Activated gamma-delta T cell treated with anti-CD3 and anti-CD28 coated beads, Interleukin-2, amount 50 U/mL, for 16 hours (primary cell): ENCODE measurements around the gene SYTL1.

Experiments
- DNase-seq: peaks from one replicate; pipeline ENCODE4 v3.0.0-alpha.2; 2020; ENCODE audit warnings: low read depth

The SYTL1 gene

DNA sequence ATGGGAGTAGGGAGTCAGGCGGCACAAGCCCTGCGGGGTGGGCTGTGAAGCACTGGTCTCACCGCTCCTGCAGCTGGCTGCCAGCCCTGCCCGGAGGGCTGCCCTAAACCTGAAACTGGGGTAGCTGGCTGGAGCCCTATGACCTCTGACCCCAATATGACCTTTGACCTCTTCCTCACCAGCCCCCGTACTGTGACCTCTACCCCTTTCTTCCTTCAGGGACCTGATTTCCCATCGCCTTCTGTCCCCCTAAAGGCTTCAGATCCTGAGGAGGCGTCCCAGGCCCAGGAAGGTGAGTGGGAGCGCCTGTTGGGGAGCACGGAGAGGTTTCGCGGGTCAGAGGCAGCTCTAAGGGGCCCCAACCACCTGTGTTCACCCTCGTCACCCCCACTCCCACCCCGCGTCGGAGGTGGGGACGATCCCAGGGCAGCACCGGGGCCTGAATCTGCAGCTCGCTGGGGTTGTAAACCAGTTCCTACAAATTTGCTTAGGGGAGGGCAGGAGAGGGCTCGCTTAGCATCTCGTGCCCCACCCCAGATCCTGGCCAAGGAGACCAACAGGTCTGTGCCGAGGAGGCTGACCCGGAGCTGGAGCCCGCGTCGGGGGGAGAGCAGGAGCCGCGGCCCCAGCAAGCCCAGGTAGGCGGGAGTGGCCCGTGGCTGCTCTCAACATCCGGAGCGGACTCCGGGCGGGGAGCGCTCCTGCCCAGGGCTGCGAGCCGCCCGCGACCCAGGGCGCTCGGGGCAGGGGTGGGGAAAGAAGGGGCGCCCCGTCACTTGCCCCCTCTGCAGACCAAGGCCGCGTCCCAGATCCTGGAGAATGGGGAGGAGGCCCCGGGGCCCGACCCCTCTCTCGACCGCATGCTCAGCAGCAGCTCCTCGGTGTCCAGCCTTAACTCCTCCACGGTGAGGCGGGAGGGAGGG lies 7.3 kb downstream of the SYTL1 start:
- no peak for DNase-seq

DNA sequence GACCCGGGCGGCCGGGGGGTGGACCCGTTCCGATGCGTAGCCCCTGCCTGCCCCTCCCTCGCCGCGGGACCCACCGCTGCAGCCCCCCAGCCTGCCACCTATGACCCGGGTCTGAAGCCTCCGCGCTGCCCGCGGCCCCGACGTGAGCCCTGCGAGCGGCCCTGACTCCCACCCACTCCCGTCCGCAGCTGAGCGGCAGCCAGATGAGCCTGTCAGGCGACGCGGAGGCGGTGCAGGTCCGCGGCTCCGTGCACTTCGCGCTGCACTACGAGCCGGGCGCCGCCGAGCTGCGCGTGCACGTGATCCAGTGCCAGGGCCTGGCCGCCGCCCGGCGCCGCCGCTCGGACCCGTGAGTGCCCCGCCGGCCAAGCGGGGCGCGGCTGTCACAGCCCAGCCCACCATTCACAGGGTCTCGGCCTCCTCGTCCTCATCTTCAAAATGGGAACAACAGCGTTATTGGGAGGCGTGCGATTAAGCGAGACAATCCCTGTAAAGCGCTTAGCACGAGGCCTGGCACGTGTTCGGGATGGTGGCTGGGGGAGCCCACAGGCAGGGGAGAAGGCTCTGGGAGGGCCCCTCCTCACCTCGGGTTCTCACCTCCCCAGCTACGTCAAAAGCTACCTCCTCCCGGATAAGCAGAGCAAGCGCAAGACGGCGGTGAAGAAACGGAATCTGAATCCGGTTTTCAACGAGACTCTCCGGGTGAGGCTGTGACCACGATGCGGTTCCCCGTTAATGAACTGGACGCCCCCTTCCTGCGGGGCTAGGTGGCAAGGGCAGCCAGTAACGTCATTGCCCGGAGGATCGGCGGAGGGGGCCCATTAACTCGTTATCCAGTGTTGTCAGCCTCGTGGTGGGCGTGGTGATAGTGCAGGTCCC lies 8.2 kb downstream of the SYTL1 start:
- no peak for DNase-seq

DNA sequence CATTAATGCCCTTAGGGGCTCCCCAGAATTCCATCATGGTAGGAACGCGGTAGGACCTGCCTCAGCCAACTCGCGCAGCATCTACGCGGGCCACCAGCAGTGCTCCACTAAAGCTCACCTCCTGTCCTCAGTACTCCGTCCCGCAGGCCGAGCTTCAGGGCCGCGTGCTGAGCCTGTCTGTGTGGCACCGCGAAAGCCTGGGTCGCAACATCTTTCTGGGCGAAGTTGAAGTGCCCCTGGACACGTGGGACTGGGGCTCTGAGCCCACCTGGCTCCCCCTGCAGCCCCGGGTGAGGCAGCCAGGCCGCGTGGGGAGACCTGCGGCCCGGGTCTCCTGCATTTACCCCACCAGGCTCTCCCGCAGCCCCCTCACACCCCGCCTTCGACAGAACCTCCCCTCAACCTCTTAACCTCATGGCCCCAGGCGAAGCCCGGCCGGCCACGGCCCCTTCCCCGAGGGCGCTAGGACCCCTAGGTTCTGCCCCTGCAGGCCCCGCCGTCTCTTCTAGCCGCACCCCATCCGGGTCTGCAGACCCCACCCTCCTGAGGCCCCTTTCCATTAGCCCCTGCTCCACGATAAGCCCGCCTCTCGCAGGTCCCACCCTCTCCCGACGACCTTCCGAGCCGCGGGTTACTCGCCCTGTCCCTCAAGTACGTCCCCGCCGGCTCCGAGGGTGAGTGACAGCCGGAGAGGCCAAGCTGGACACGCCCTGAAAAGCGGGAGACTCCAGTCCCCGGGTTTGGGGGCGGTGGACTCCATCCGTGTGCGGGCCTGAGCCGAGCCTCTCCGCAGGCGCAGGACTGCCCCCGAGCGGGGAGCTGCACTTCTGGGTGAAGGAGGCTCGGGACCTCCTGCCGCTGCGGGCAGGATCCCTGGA lies 9.1 kb downstream of the SYTL1 start:
- DNase-seq: no peak

DNA sequence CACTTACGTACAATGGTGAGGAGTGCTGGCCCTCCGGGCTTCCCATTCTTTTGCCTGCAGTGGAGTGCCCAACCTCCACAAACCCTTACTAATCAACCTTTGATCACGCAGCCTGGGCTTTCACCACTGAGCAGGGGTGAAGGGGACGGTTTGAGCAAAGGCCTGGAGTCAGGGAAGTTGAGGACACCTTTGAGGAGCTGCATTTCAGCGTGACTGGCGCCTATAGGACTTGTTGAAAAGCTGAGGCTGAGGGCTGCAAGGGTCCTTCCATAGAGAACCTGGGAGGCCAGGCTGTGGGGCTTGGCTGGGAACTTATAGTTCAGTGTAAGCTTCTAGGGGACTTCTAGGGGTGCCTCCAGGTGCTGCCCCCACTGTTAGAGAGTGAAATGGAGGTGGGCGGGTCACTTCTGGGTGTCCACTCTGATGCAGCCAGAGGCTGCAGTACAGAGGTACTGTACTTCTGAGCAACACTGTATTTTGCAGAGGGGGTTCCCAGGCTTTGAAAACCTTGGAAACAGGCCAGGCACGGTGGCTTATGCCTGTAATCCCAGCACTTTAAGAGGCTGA lies 9.8 kb downstream of the SYTL1 start:
- no peak for DNase-seq

DNA sequence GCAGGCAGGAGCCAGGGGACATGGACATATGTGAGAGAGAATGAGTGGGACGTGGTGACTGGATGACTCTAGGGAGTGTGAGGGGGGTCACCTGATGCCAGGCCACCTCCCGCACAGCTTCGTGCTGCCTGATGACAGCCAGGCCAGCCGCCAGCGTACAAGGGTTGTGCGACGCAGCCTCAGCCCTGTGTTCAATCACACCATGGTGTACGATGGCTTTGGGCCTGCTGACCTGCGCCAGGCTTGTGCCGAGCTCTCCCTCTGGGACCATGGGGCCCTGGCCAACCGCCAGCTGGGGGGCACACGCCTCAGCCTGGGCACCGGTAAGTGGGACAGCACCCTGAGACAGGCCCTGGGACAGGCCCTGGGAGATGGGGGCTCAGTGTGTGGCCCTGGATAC lies 11.3 kb downstream of the SYTL1 start:
- no peak for DNase-seq

DNA sequence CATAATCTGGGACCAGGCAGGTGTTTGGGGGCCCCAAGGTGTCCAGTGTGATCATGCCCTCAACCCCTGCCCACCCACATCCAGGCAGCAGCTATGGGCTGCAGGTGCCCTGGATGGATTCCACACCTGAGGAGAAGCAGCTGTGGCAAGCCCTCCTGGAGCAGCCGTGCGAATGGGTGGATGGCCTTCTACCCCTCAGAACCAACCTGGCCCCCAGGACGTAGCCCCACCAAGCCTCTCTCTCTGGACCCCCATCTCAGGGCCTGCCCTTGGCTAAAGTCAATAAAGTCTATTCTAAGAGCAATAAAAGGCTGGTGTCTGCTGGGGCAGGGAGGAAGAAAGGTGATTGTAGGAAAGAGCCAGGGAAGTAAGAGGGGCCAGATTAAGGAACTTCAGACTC lies 11.8 kb downstream of the SYTL1 start:
- DNase-seq: no peak

DNA sequence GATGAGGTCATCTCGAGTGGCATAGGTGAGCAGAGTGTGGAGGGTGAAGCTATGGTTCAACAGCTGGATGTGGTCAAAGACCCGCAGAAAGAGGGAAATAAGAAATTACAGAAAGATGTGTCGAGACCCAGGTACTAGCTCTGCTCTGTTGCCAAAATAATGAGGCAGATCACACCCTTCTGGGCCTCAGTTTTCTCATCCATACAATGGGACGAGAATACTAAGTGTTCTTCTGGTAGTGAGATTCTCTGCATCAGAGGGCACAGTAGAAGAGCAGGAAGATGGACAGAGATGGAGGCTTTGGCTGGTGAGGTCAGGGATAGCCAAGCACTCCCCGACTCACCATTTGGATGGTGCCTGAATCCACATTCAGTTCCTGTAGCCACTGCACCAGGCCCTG lies 13.9 kb downstream of the SYTL1 start:
- no peak for DNase-seq

DNA sequence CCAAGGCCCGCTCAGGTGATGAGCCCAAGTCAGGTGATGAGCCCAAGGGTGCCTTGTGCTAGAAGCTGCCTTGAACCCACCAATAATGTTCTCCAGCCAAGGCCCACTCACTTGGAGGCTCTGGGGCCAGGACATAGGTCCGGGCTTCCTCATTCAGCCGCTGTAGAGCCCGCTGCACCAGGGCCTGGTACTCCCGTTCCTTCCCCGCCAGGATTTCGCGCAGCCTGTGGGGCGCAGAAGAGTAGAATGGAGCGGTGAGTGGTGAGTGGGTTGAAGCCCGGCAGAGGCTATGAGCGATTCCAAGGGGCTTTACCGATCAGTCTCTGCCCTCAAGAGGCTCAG lies 14.4 kb downstream of the SYTL1 start:
- DNase-seq: no peak

DNA sequence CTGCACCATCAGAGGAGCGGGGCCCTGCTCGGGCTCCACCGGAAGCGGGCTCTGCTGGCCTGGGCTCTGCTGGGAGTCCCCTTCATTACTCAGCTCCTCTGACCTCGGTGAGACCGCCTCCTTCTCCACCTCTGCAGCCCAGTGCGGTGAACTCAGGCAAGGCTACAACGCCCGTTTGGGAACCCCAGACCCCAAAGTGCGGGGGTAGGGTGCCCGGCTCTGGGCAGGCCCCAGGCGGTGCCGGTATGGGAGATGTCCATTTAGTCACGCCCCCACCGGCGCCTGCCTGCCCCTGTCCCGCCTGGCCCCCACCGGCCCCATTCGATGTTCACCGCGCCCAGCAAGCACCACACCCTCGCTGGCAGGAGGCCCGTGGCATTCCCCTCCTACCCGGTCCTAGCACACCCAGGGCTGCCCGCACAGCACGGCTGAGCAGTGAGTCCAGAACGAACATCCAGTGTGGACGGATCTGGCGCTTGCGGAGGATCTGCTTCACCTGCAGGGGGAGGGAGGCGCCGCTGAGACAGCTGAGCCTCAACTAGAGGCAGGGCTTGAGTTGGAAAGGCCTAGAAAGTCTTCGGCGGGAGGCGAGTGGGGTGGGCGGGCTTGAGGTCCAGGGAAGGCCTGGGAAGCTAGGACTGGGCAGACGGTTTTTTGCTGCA lies 14.9 kb downstream of the SYTL1 start:
- no peak for DNase-seq

DNA sequence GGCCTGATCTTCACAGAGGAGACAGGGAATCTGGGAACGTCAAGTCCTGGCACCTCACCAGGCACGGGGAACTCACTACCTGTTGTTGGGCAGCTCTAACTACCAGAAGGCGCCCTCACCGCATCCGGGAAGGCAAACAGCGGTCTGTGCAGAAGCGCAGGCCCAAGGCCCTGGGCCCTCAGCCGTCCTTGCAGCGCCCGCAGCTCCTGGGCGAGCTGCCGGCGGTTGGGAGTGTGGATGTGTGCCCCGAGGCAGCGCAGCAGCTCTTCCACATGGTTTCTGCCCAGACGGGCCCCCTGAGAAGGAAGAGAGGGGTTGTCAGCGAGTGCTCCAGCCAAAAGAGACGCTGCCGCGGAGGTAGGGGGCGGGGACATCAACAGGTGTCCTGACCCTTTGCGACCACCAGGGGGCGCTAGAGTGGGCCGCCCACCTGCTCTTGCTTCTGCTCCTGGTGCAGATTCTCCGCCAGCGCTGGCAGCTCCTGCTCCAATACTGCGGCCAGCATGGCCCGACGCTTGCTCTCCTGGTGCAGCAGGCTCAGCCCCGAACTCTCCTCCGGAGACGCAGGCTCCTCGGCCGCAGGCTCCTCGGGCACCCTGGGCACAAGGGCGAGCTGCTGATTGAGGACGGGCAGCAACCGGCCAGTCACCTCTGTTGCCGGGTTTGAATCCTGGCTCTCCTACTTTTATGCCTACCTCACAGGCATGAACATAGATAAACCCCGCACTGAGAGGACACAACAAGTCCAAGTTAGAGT lies 15.6 kb downstream of the SYTL1 start:
- DNase-seq: peak; percentile 75

DNA sequence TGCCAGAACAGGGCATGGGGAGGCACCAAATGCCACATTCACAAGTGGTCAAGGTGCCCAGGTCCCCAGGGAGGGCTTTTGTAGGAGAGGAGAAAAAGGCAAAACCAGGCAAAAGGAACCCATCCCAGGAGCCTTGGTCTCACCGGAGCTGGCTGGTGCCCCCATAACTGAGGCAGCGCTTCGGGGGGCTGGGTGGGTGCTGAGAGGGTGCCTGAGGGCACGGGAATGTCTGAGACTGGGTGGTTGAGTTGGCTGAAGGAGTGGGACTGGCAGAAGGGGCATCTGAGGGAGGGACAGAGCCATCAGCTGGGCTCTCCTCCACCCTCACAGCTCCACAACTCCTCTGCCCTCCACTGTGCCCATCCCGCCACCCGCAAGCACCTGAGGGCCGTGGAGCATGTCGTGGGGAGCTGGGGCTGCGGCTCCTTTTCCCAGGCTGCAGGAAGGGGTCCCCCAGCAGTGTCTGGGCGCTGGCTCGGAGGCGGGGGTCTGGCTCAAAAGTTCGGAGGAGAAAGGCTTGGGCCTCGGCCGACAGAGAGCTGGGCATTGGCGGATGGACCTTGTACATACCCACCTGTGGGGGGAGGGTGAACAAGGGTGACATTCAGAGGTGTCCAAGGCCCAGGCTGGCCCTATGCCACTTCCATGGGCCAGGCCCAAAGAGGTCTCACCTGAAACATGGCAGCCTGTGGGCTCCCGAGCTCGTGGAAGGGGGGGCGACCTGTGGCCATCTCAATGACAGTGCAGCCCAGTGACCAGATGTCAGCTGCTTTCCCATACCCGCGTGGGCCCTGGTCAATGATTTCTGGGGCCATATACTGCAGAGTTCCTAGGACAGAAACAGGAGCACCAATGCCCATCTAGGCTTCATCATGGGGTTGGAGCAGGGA lies 16.5 kb downstream of the SYTL1 start:
- DNase-seq: no peak

DNA sequence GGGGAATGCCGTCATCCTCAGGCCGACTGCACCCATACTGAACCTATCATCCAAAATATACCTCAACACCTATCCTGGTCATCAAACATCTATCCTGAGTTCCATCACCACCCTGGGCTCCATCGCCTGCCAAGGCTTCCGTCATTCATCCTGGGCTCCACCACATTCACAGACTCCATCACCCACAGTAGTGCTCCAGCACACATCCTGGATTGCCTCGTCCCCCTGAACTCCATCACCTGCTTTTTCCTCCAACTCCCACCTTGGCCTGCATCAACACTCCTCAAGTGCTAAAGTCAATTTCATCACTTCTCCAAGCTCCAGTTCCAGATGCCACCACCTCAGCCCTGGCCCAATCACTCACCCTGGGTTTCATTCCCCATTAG lies 17.1 kb downstream of the SYTL1 start:
- no peak for DNase-seq

DNA sequence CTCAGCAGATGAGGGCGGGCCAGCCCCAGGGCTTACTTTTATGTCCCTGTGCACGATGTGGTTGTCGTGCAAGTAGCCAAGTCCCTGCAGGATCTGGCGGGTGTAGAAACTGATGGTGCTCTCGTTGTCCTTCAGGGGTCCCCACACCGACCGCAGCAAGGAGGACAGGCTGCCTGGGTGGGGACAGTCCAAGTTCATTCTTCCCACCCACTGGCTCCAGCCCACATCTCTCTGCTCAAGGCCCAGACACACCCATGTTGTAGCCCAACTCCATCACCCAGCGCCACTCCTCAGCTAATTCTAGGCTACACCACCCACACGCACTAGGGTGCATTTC lies 18.0 kb downstream of the SYTL1 start:
- no peak for DNase-seq

DNA sequence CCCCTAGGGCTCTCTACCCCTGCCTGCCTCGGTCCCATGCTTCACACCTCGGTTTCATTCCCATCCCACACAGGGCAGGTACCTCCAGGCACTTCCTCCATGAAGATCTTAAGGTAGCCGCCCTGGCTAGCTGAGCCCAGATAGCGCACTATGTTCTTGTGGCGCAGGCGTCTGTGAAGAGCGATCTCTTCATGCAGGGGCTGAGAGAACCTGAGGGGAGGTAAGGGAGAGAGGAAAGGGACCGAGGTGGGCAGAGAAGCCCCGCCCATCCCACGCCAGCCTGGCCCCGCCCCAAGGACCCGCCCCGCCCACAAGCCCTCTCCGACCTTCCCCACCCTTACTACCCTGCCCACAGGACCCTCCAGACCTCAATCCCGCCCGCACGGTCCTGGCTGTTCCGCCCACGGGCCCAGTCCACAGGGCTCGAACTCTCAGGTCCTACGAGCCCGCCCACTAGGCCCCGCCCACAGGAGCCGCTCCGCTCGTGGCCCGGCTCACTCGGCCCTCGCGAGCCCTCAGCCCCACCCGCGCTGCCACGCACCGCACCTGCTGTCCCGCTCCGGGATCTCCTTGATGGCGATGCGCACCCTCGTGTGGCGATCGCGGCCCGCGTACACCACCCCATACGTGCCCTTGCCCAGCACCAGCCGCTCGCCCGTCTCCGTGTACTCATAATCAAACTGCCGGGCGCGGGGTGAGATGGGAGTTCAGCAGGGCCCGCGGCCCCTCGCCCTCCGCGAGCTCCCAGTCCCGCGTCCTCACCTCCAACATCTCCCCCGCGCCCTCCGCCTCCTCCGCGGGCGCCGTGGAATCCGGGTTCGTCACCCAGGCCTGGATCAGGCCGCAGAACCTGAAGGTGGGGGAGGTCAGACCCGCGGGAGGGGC lies 18.6 kb downstream of the SYTL1 start:
- no peak for DNase-seq

DNA sequence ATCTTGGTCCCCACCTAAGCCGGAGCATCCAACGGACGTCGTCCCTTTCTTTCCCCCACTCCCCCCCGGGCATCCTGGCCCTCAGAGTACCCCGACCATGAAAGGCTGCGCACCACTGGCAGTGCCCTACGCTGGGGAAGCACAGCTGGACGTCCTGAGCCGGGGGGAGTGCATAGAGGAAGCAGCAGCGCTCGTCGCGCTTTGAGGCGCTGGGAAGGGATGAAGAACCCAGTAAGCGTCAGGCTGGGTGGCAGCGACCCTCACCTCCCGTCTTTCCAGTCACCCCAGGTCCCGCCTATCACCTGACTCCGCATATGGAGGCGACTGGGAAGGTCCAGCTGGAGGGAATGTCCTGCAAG lies 19.2 kb downstream of the SYTL1 start:
- no peak for DNase-seq

DNA sequence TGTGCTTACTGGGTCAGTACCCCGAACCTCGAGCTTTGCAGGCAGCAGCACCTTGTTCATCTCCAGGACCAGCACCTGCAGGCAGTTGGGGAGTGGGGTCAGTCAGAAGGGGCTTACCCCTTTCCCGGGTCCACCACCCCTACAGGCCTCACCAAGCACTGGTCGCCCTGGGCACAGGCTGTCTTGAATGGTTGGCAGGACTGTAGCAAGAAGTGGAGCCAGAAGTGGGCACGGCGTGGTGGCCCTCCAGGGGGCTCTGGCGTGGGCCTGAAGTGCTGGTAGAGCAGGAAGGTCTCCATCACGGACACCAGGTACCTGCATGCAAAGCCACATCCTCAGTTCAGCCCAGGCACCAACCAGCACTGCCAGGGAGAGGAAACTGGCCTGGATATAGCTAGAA lies 19.7 kb downstream of the SYTL1 start:
- DNase-seq: no peak

DNA sequence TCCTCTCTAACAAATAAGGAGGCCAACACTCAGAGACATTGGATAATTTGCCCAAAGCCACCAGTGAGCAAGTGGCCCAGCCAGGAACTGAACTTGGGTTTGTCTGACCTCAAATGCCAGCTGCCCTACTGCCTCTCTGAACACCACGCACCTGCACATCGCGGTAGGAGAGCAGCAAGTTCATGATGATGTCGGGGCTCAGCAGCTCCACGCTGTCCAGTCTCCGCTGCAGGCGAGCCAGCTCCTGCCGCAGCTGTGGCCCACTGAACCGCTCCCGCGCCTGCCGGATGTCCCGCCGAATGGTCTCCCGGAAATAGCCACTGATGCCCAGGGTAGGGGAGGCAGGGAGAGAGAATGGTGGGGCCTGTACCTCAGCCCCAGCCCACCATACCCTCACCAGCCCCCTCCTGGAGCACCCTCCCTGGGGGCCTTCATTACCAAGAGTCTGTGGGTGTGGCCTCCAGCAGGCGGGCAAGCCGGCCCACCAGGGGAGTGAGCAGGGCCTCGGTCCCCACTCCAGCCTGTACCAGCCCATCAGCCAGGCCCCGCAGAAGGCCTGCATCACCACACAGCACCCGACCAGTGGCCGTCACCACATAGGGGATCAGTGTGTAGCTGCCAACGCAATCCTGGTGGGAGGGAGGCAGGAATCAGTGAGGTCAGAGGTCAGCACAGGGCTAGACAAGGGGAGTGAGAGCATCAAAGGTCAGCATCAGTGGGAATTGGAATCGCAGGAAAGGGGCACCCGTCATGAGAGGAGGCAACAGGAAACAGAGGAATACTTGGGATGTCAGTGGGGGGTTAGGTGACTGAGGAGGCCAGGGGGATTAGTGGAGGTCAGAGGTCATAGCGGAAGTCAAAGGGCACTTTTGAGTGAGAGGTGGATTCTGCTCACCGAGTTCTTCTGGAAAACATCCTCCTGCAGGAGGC lies 22.2 kb downstream of the SYTL1 start:
- no peak for DNase-seq
